Ovary (tissue), 3 donors: ENCODE data around the gene RPL12.

Source experiments
- EP300 ChIP-seq: sonication (generic); formaldehyde crosslinking; IDR thresholded peaks from one replicate; pipeline ENCODE4 v1.6.1; 2017; ENCODE audit warnings: antibody characterized with exemption
- POLR2A ChIP-seq: fragments of 450-650 bp; IDR thresholded peaks from one replicate; pipeline ENCODE4 v1.6.1; 2017; ENCODE audit warnings: antibody characterized with exemption, mild to moderate bottlenecking, moderate library complexity
- TF ChIP-seq, protein P1 (sequence below), 3 donors: fragments of 450-650 bp in 2 of 3; fragments of 200-600 bp in 1 of 3; IDR thresholded peaks; one replicate each; pipeline versions ENCODE4 v1.5.1 to v1.8.0; 2016 to 2022; ENCODE audit warnings: antibody characterized with exemption in 3 of 3, mild to moderate bottlenecking in 1 of 3
- donor health status: DM: no; HTN: no; CAD: no.

DNA sequence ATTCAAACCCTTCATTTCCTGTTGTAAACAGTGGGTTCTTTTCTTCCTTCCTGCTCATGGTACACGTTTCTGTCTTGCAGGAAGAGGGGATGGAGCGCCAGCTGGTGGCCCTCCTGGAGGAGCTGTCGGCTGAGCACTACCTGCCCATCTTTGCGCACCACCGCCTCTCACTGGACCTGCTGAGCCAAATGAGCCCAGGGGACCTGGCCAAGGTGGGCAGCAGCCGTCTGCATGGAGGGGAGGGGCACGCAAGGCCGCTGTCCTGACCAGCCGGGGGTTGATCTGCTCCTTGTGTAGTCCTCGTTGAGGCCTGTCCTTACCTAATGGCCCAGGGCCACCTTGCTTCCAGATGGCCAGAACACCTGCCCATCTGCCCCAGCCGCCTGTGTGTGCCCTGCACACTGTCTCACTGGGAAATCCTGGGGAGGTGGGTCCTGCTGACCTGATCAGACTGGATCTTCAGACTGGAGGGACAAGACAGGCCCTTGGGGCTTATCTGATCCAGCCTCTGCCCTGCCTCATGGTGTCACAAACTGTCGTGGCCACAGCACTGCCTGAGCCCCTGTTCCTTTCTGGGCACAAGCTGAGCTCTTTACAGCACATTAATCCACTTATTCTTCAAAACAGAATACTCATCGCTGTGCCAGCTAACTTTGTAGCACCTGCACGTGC, 44.8 kb upstream of the RPL12 start:
- TF ChIP-seq, protein P1, sequence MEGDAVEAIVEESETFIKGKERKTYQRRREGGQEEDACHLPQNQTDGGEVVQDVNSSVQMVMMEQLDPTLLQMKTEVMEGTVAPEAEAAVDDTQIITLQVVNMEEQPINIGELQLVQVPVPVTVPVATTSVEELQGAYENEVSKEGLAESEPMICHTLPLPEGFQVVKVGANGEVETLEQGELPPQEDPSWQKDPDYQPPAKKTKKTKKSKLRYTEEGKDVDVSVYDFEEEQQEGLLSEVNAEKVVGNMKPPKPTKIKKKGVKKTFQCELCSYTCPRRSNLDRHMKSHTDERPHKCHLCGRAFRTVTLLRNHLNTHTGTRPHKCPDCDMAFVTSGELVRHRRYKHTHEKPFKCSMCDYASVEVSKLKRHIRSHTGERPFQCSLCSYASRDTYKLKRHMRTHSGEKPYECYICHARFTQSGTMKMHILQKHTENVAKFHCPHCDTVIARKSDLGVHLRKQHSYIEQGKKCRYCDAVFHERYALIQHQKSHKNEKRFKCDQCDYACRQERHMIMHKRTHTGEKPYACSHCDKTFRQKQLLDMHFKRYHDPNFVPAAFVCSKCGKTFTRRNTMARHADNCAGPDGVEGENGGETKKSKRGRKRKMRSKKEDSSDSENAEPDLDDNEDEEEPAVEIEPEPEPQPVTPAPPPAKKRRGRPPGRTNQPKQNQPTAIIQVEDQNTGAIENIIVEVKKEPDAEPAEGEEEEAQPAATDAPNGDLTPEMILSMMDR (IDR thresholded peaks at IDR 0.05), result no peak
- no peak for TF ChIP-seq POLR2A
- TF ChIP-seq EP300, result no peak
